GM12865 (cell line): ENCODE data around the gene CFI.

ENCODE experiments used
- DNase-seq: peaks from one replicate; pipeline ENCODE4 v3.0.0; 2010; ENCODE audit warnings: low read depth
- H3K4me3 ChIP-seq: 2 replicates; pipeline ENCODE4 v1.5.1; 2011; ENCODE audit warnings: mild to moderate bottlenecking, low read depth, low read length, control low read depth
- TF ChIP-seq, protein P1 (sequence below): IDR thresholded peaks from 2 replicates; pipeline ENCODE4 v1.5.1; 2011; ENCODE audit warnings: low read length, control low read depth, low read depth, inconsistent platforms; ENCODE audit not compliant: insufficient read depth; ENCODE audit errors: missing control alignments

CFI gene

GRCh38 chr4:109764376-109764775 is 37.4 kb downstream of the CFI start:
- TF ChIP-seq, protein P1, sequence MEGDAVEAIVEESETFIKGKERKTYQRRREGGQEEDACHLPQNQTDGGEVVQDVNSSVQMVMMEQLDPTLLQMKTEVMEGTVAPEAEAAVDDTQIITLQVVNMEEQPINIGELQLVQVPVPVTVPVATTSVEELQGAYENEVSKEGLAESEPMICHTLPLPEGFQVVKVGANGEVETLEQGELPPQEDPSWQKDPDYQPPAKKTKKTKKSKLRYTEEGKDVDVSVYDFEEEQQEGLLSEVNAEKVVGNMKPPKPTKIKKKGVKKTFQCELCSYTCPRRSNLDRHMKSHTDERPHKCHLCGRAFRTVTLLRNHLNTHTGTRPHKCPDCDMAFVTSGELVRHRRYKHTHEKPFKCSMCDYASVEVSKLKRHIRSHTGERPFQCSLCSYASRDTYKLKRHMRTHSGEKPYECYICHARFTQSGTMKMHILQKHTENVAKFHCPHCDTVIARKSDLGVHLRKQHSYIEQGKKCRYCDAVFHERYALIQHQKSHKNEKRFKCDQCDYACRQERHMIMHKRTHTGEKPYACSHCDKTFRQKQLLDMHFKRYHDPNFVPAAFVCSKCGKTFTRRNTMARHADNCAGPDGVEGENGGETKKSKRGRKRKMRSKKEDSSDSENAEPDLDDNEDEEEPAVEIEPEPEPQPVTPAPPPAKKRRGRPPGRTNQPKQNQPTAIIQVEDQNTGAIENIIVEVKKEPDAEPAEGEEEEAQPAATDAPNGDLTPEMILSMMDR: no peak
- no peak for DNase-seq
- H3K4me3 ChIP-seq: no peak overlapping the region

DNA sequence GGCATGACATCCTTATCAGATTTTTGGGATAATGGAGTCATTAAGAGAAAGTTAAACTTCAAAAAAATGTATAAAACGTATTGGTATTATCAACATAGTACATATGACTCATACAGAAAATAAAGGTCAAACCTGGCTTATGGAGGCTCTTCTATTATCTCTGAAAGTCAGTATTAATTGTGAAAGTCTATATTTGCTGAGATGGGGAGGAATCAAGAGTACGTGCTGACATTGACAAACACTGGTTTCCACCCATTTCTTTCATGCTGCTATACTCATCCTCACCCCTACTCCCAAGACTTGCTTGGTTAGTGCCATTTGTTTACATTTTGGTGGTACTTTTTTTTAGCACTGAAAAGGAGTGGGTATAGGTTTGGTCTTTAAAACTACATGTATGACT is 41.1 kb downstream of the CFI start:
- peak; percentile 2 for DNase-seq
- TF ChIP-seq, protein P1: no peak
- H3K4me3 ChIP-seq: no peak overlapping the region

- H3K4me3 ChIP-seq: no peak overlapping the region
- TF ChIP-seq, protein P1: no peak
- no peak for DNase-seq
Observed at GRCh38 chr4:109755656-109756055, 46.1 kb downstream of the CFI start.

DNA sequence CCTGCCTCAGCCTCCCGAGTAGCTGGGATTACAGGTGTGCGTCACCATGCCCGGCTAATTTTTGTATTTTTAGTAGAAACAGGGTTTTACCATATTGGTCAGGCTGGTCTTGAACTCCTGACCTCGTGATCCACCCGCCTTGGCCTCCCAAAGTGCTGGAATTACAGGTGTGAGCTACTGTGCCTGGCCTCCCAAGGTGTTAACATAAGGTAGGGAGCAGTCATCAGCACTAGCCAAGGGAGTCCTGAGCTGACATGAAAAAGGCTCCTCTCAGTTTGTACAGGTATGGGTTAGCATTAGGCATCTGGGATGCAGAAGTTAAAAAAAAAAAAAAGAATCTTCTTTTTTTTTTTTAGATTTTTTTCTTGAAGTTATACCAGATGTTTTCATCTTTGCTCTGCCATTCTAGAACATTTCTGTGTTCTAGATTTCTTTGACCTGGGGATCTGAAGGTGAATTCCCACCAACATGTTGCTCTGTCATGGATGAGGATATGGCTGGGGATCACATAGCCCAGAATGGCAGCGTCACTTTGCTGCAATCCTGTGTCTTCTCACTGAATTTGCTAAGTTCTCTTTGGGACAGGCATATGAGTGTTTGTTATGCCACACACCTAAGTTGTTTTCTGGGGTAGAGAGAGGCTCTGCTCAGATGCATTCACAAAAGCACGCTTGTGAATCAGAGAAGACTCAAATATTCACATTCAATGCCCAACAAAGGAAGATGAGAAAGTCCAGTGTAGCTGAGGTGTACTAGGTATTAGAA is 47.5 kb downstream of the CFI start:
- TF ChIP-seq, protein P1: no peak
- no peak for DNase-seq

GRCh38 chr4:109752525-109752924 is 49.3 kb downstream of the CFI start:
- DNase-seq: no peak
- H3K4me3 ChIP-seq: no peak overlapping the region
- TF ChIP-seq, protein P1: no peak

More for the DNA sequence above, 47.5 kb downstream of the CFI start:
- no peak overlapping the region for H3K4me3 ChIP-seq

- DNase-seq: no peak
- H3K4me3 ChIP-seq: no peak overlapping the region
- TF ChIP-seq, protein P1: no peak
Observed at GRCh38 chr4:109751852-109752251, 49.9 kb downstream of the CFI start.
